GM12878 (cell line): ENCODE measurements around the gene HEXA.

Source experiments
- BACH1 ChIP-seq: fragments of 450-650 bp; IDR thresholded peaks from 2 replicates; pipeline ENCODE4 v1.6.1; 2017; ENCODE audit warnings: mild to moderate bottlenecking, borderline replicate concordance
- CTCF ChIP-seq, 3 experiments: IDR thresholded peaks in 2 of 3; conservative IDR thresholded peaks in 1 of 3; 2 replicates each; pipeline ENCODE4 v1.5.1; 2011; ENCODE audit warnings: low read depth in 3 of 3, low read length in 3 of 3, mild to moderate bottlenecking in 3 of 3, control low read depth in 2 of 3, moderate library complexity in 2 of 3, inconsistent platforms in 1 of 3, mixed read lengths in 1 of 3; ENCODE audit not compliant: control insufficient read depth in 2 of 3, insufficient read depth in 1 of 3; ENCODE audit errors: extremely low read depth in 1 of 3
- EED ChIP-seq: sonication (generic); IDR thresholded peaks from 2 replicates; pipeline ENCODE4 v1.6.1; 2016; ENCODE audit warnings: antibody characterized with exemption, low read depth
- EP300 ChIP-seq, 2 experiments: fragments of 150-350 bp in 1 of 2; IDR thresholded peaks; 2 replicates each; pipeline ENCODE4 v1.6.1; 2011 to 2012; ENCODE audit warnings: low read depth in 2 of 2, low read length in 2 of 2, borderline replicate concordance in 1 of 2, improper control_type of control experiment in 1 of 2, inconsistent platforms in 1 of 2; ENCODE audit not compliant: control insufficient read depth in 1 of 2
- IKZF2 ChIP-seq, 2 experiments: fragments of 450-650 bp; IDR thresholded peaks; 2 replicates each; pipeline ENCODE4 v1.6.1; 2017; ENCODE audit warnings: mild to moderate bottlenecking in 2 of 2, moderate library complexity in 2 of 2
- KDM1A ChIP-seq: fragments of 200-600 bp; sonication (generic); IDR thresholded peaks from 2 replicates; pipeline ENCODE4 v1.6.1; 2016; ENCODE audit warnings: borderline replicate concordance
- NR2C2 ChIP-seq: IDR thresholded peaks from 2 replicates; pipeline ENCODE4 v1.6.1; 2011; ENCODE audit warnings: borderline replicate concordance, low read depth; ENCODE audit not compliant: control insufficient read depth, insufficient read length
- POLR2A ChIP-seq: IDR thresholded peaks from 2 replicates; pipeline ENCODE4 v1.6.1; 2011; ENCODE audit warnings: low read depth, mild to moderate bottlenecking, low read length
- ZNF217 ChIP-seq: fragments of 450-650 bp; IDR thresholded peaks from 2 replicates; pipeline ENCODE4 v1.6.1; 2017; ENCODE audit warnings: antibody characterized with exemption, mild to moderate bottlenecking
- TF ChIP-seq, protein P1 (sequence below): fragments of 450-650 bp; IDR thresholded peaks from 2 replicates; pipeline ENCODE4 v1.6.1; 2017; ENCODE audit warnings: mild to moderate bottlenecking

GRCh38 chr15:72313881-72314280 lies 61.9 kb downstream of the HEXA start:
- TF ChIP-seq EED = no peak
- TF ChIP-seq ZNF217 = no peak
- no peak for TF ChIP-seq EP300 (IDR thresholded peaks at IDR 0.05; ENCODE audit: borderline replicate concordance in 1 of 2, control insufficient read depth in 1 of 2, low read depth in 2 of 2, low read length in 2 of 2)
- TF ChIP-seq NR2C2 = no peak
- TF ChIP-seq CTCF (IDR thresholded peaks at IDR 0.05 in 2 of 3, conservative IDR thresholded peaks at IDR 0.05 in 1 of 3; ENCODE audit: control insufficient read depth in 2 of 3, extremely low read depth in 1 of 3, insufficient read depth in 1 of 3, low read depth in 3 of 3, low read length in 3 of 3) = no peak
- no peak for TF ChIP-seq IKZF2 (IDR thresholded peaks at IDR 0.05)
- TF ChIP-seq BACH1 = no peak
- TF ChIP-seq, protein P1, sequence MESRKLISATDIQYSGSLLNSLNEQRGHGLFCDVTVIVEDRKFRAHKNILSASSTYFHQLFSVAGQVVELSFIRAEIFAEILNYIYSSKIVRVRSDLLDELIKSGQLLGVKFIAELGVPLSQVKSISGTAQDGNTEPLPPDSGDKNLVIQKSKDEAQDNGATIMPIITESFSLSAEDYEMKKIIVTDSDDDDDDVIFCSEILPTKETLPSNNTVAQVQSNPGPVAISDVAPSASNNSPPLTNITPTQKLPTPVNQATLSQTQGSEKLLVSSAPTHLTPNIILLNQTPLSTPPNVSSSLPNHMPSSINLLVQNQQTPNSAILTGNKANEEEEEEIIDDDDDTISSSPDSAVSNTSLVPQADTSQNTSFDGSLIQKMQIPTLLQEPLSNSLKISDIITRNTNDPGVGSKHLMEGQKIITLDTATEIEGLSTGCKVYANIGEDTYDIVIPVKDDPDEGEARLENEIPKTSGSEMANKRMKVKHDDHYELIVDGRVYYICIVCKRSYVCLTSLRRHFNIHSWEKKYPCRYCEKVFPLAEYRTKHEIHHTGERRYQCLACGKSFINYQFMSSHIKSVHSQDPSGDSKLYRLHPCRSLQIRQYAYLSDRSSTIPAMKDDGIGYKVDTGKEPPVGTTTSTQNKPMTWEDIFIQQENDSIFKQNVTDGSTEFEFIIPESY = no peak
- no peak for TF ChIP-seq KDM1A
- TF ChIP-seq POLR2A = no peak
